Esophagus squamous epithelium (tissue), 5 donors: ENCODE measurements around the gene NCAPD2. TPM values are rescaled to one million over a fixed set of nuclear protein-coding genes. Genes with fewer than 3 reads are reported as not detected.
A peak's percentile ranks its signal among the peaks of the same experiment; 100 is the strongest.

ENCODE experiments used
- DNase-seq: peaks from one replicate; lab custom pipeline; 2025; lab: John Stamatoyannopoulos, UW
- H3K27ac ChIP-seq, 4 donors: fragments of 200-600 bp; sonication (generic); one replicate each; pipeline ENCODE4 v1.5.1; 2016 to 2019; ENCODE audit warnings: mild to moderate bottlenecking in 1 of 4
- H3K27me3 ChIP-seq, 4 donors: fragments of 200-600 bp; sonication (generic); 1 replicate in 3 of 4; 2 replicates in 1 of 4; pipeline versions ENCODE4 v1.5.1 to v1.6.0; 2017 to 2021; ENCODE audit warnings: antibody characterized with exemption in 1 of 4
- H3K36me3 ChIP-seq, 3 donors: fragments of 200-600 bp; sonication (generic); one replicate each; pipeline ENCODE4 v1.5.1; 2016 to 2019
- H3K4me1 ChIP-seq, 3 donors: fragments of 200-600 bp; sonication (generic); one replicate each; pipeline ENCODE4 v1.5.1; 2017 to 2019
- H3K4me3 ChIP-seq, 4 donors: fragments of 200-600 bp; sonication (generic); 1 replicate in 3 of 4; 2 replicates in 1 of 4; pipeline ENCODE4 v1.5.1; 2016 to 2019; ENCODE audit warnings: mild to moderate bottlenecking in 2 of 4, moderate library complexity in 1 of 4
- H3K9me3 ChIP-seq, 3 donors: fragments of 200-600 bp; sonication (generic); one replicate each; pipeline ENCODE4 v1.5.1; 2016 to 2019
- POLR2A ChIP-seq, 4 donors: fragments of 450-650 bp; IDR thresholded peaks; one replicate each; pipeline ENCODE4 v1.6.1; 2017; ENCODE audit warnings: antibody characterized with exemption in 4 of 4, mild to moderate bottlenecking in 4 of 4, moderate library complexity in 3 of 4
- WGBS, 2 donors: methylation state at CpG; one replicate each; pipeline ENCODE4 v1.1.5; 2018; 5-methylcytosine and 5-hydroxymethylcytosine counted together
- intact Hi-C: fragments of 100-400 bp; cut with DNase I; formaldehyde crosslinking; loops from one replicate; pipeline ENCODE4 v1.15.0; 2022
- total RNA-seq, 4 donors: library from RNA; depleted of rRNA; stranded (reverse); fragments of >200 nt; gene quantifications; one replicate each; pipeline ENCODE4 v1.1.0, GENCODE V29; 2016
- TF ChIP-seq, protein P1 (sequence below), 6 experiments: fragments of 450-650 bp in 4 of 6; fragments of 200-600 bp in 2 of 6; sonication (generic) in 2 of 6; IDR thresholded peaks; one replicate each; pipeline ENCODE4 v1.5.1; 2016 to 2019; ENCODE audit warnings: antibody characterized with exemption in 6 of 6, mild to moderate bottlenecking in 4 of 6, moderate library complexity in 4 of 6
- donor health status: DM: yes; HTN: yes; CAD: no.

The NCAPD2 gene
- total RNA-seq, 4 donors from 2014 or later: 25.6 to 73.2 (median 55.9) TPM

DNA sequence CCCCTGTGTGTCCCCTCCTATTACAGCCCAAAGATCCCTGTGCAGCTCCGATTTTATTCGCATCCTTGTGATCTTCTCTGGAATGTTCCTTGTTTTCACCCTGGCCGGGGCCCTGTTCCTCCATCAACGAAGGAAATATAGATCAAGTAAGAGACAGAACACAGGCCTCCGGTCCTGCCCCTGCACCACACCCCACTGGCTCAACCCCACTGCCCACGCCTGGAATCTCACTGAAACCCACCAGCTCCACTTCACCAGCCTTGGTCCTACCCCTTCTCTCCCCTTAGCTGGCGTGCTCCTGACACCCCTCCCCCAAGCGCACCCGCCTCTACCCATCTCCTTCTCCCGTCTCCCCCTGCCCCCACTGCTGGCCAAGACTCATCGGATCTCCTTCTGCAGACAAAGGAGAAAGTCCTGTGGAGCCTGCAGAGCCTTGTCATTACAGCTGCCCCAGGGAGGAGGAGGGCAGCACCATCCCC, 43.0 kb upstream of the NCAPD2 start:
- intact Hi-C loops: no loop called here

DNA sequence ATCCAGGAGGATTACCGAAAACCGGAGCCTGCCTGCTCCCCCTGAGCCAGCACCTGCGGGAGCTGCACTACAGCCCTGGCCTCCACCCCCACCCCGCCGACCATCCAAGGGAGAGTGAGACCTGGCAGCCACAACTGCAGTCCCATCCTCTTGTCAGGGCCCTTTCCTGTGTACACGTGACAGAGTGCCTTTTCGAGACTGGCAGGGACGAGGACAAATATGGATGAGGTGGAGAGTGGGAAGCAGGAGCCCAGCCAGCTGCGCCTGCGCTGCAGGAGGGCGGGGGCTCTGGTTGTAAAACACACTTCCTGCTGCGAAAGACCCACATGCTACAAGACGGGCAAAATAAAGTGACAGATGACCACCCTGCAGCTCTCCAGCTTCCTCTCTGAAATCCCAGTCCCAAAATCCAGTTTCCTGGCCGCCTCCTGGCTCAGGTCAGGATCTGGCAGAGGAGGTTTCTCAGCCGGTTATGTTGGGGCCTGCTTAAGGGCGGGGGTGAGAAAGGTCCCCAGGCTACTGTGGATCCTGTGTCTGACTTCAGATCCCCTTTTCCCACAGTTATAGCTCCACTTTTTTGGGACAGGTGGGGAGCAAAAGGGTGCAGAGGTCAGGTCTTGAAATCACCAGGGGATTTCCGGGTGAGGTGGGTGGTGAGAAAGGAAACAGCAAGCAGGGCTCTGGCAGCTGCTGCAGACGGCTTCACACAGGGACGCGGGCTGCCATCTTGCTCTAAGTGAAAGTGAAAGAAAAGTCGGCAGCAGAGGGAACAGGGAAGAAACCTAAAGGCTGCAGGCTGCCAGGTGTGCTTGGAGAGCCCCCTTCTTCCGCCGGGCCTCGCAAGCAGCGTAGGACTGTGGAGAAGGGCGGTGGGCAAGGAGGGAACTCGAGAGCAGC, 42.3 kb upstream of the NCAPD2 start, which contains the start of gene TAPBPL:
Gene TAPBPL, plus strand, starts transcription at position 695 of the 897 bp plus-strand sequence. CDS start 207 bp downstream, outside the sequence.
- peak; percentile 34 for DNase-seq
- H3K36me3 ChIP-seq: peaks cover 0 to 43% (median 9%) of the 10 kb centered on the region in 3 donors
- TF ChIP-seq, protein P1, sequence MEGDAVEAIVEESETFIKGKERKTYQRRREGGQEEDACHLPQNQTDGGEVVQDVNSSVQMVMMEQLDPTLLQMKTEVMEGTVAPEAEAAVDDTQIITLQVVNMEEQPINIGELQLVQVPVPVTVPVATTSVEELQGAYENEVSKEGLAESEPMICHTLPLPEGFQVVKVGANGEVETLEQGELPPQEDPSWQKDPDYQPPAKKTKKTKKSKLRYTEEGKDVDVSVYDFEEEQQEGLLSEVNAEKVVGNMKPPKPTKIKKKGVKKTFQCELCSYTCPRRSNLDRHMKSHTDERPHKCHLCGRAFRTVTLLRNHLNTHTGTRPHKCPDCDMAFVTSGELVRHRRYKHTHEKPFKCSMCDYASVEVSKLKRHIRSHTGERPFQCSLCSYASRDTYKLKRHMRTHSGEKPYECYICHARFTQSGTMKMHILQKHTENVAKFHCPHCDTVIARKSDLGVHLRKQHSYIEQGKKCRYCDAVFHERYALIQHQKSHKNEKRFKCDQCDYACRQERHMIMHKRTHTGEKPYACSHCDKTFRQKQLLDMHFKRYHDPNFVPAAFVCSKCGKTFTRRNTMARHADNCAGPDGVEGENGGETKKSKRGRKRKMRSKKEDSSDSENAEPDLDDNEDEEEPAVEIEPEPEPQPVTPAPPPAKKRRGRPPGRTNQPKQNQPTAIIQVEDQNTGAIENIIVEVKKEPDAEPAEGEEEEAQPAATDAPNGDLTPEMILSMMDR (IDR thresholded peaks at IDR 0.05): peak in 1 of 6 experiments; percentile 4
- peak in 2 of 4 donors; percentile 35 to 65 for TF ChIP-seq POLR2A (IDR thresholded peaks at IDR 0.05)
- no peaks in the 10 kb centered on the region for H3K27me3 ChIP-seq
- intact Hi-C loops: no loop called here
- no peaks in the 10 kb centered on the region for H3K9me3 ChIP-seq
- 0% methylated on average over 12 to 17 of the region's 27 CpGs for WGBS, 2 donors
- H3K27ac ChIP-seq: peak within 1 kb of the TSS; percentile 97 to 99 (median 98)
- H3K4me1 ChIP-seq: peaks cover 27 to 55% (median 32%) of the 10 kb centered on the region in 3 donors
- H3K4me3 ChIP-seq: peak within 1 kb of the TSS; percentile 50 to 92 (median 73)

More for the DNA sequence above, 43.0 kb upstream of the NCAPD2 start:
- H3K36me3 ChIP-seq: peaks cover 0 to 45% (median 9%) of the 10 kb centered on the region in 3 donors
- H3K27me3 ChIP-seq: no peaks in the 10 kb centered on the region
- H3K4me1 ChIP-seq: peaks cover 27 to 55% (median 32%) of the 10 kb centered on the region in 3 donors
- WGBS, 2 donors: 10 to 13% methylated on average over 10 to 11 of the region's 11 CpGs
- H3K27ac ChIP-seq: peak overlapping the region; percentile 97 to 99 (median 98)
- peak overlapping the region; percentile 50 to 92 (median 73) for H3K4me3 ChIP-seq
- DNase-seq: no peak
- H3K9me3 ChIP-seq: no peaks in the 10 kb centered on the region
- TF ChIP-seq POLR2A (IDR thresholded peaks at IDR 0.05): no peak
- TF ChIP-seq, protein P1 (IDR thresholded peaks at IDR 0.05): no peak

DNA sequence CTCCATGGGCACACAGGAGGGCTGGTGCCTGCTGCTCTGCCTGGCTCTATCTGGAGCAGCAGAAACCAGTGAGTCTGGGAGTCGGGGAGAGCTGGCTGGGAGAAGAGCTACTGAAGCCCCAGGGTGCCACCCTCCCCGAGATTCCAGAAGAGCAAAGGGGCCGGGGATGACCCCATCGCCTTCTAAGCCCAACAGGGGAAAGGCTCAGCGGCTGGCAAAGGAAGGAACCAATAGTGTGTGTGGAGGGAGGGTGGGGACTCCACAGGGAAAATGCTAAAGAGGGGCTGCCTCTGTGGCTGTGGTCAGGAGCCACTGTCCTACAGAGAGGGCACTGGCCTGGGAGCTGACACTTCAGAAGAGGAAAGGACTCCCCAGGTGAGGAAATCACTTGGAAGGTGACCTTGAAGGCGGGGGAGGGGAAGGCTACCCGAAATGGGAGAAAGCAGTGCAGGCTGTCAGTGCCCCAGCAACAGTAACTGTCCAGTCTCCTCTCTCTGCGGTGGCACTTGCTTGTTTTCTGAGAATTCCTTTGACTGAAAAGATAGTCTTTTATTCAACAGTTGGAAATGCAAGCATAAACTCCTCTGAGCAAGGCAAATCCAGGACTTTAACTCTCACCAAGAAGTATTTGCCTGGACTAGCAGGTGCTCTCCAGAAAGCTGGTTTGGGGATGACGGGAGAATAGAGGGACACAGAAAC, 41.5 kb upstream of the NCAPD2 start:
- WGBS, 2 donors: 2 to 3% methylated on average over 7 to 8 of the region's 9 CpGs
- Histone ChIP-seq H3K4me1 (peaks cover 27 to 49% (median 32%) of the 10 kb centered on the region in 3 donors), H3K36me3 (peaks cover 0 to 43% (median 15%) of the 10 kb centered on the region in 3 donors), H3K4me3 (peak overlapping the region; percentile 50 to 92 (median 73)), H3K27ac (peak overlapping the region; percentile 97 to 99 (median 98)), H3K9me3 (no peaks in the 10 kb centered on the region), H3K27me3 (no peaks in the 10 kb centered on the region)
- intact Hi-C loops: no loop called here
- no peak for DNase-seq
- TF ChIP-seq POLR2A (IDR thresholded peaks at IDR 0.05): no peak
- TF ChIP-seq, protein P1 (IDR thresholded peaks at IDR 0.05): no peak

DNA sequence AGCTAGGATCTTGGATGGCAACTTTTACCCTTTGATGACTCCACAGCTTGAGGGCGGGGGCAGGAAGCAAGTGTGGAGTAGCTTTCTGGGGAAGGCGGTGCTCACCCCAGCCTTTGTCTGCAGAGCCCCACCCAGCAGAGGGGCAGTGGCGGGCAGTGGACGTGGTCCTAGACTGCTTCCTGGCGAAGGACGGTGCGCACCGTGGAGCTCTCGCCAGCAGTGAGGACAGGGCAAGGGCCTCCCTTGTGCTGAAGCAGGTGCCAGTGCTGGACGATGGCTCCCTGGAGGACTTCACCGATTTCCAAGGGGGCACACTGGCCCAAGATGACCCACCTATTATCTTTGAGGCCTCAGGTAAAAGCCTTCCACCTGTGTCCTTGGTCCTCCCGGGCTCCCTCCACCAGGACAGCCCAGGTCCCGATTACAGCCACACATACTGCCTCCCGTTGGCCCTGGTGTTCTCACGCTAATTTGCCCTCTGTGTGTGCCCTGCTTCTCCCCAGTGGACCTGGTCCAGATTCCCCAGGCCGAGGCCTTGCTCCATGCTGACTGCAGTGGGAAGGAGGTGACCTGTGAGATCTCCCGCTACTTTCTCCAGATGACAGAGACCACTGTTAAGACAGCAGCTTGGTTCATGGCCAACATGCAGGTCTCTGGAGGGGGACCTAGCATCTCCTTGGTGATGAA, 40.8 kb upstream of the NCAPD2 start:
- Histone ChIP-seq H3K4me3 (peak overlapping the region; percentile 50 to 92 (median 73)), H3K27ac (peak overlapping the region; percentile 97 to 99 (median 98)), H3K36me3 (peaks cover 0 to 43% (median 22%) of the 10 kb centered on the region in 3 donors), H3K9me3 (no peaks in the 10 kb centered on the region), H3K4me1 (peaks cover 27 to 43% (median 32%) of the 10 kb centered on the region in 3 donors), H3K27me3 (no peaks in the 10 kb centered on the region)
- TF ChIP-seq, protein P1 (IDR thresholded peaks at IDR 0.05): no peak
- peak in 1 of 4 donors; percentile 30 for TF ChIP-seq POLR2A (IDR thresholded peaks at IDR 0.05)
- intact Hi-C loops: no loop called here
- WGBS, 2 donors: 6 to 51% methylated on average over 6 of the region's 17 CpGs
- no peak for DNase-seq
